Cardiac fibroblast (primary cell): ENCODE data around the gene SLC35E3.
"Not testable (repeated sequence)": the region's sequence is repeated elsewhere in the genome, so short reads cannot be mapped to it uniquely, and the experiment has no call there.

Experiments
- DNase-seq, 2 donors: peaks; one replicate each; pipeline versions ENCODE4 v3.0.0 to v3.0.0-alpha.2; 2010; ENCODE audit warnings: low read depth in 2 of 2
- H3K4me3 ChIP-seq, 2 donors: replicated peaks in 1 of 2; 1 replicate in 1 of 2; 2 replicates in 1 of 2; pipeline ENCODE4 v1.5.1; 2011; ENCODE audit warnings: low read depth in 2 of 2, low read length in 2 of 2, mild to moderate bottlenecking in 2 of 2, moderate library complexity in 1 of 2
- CTCF ChIP-seq: IDR thresholded peaks from one replicate; pipeline ENCODE4 v1.5.1; 2011; ENCODE audit warnings: low read depth, mild to moderate bottlenecking, low read length, inconsistent platforms

SLC35E3 gene

GRCh38 chr12:68812553-68813241, 66.7 kb downstream of the SLC35E3 start:
- no peak for DNase-seq
- peak overlapping the region in 1 of 2 donors; percentile 26 for H3K4me3 ChIP-seq
- no peak for TF ChIP-seq CTCF

GRCh38 chr12:68813242-68813593, 67.2 kb downstream of the SLC35E3 start:
- TF ChIP-seq CTCF, result no peak
- DNase-seq, result no peak
- H3K4me3 ChIP-seq, result peak overlapping the region in 1 of 2 donors; percentile 26

- TF ChIP-seq CTCF, result no peak
- DNase-seq, result no peak
- H3K4me3 ChIP-seq, result no peak overlapping the region
Observed at GRCh38 chr12:68814490-68815231, 68.7 kb downstream of the SLC35E3 start.

- no peak for TF ChIP-seq CTCF
- no peak overlapping the region for H3K4me3 ChIP-seq
- no peak for DNase-seq
Observed at GRCh38 chr12:68815232-68815927, 69.4 kb downstream of the SLC35E3 start.

- no peak for TF ChIP-seq CTCF
- H3K4me3 ChIP-seq, result no peak overlapping the region
- no peak for DNase-seq
Observed at GRCh38 chr12:68815928-68816800, 70.2 kb downstream of the SLC35E3 start.

- DNase-seq, H3K4me3 ChIP-seq: not testable (repeated sequence)
Observed at GRCh38 chr12:68819481-68819880, 73.5 kb downstream of the SLC35E3 start.
